Thyroid gland (tissue), 4 donors: ENCODE results near the gene EDA2R. TPM values are rescaled to one million over a fixed set of nuclear protein-coding genes. Genes with fewer than 3 reads are reported as not detected.

Source experiments
- DNase-seq, 2 donors: peaks; one replicate each; pipeline ENCODE4 v3.0.0-alpha.2; 2019
- H3K27ac ChIP-seq, 3 donors: fragments of 200-600 bp; sonication (generic); 1 replicate in 2 of 3; 2 replicates in 1 of 3; pipeline ENCODE4 v1.5.1; 2016 to 2019; ENCODE audit warnings: mild to moderate bottlenecking in 1 of 3, moderate library complexity in 1 of 3
- H3K27me3 ChIP-seq: fragments of 200-600 bp; sonication (generic); one replicate; pipeline ENCODE4 v1.5.1; 2019
- H3K36me3 ChIP-seq, 2 donors: fragments of 200-600 bp; sonication (generic); one replicate each; pipeline ENCODE4 v1.5.1; 2016 to 2019
- H3K4me1 ChIP-seq, 2 donors: fragments of 200-600 bp; sonication (generic); one replicate each; pipeline ENCODE4 v1.5.1; 2017 to 2019
- H3K4me3 ChIP-seq, 3 donors: fragments of 200-600 bp; sonication (generic); replicated peaks in 1 of 3; 1 replicate in 2 of 3; 2 replicates in 1 of 3; pipeline ENCODE4 v1.5.1; 2016; ENCODE audit warnings: mild to moderate bottlenecking in 1 of 3
- H3K9me3 ChIP-seq: fragments of 200-600 bp; sonication (generic); one replicate; pipeline ENCODE4 v1.5.1; 2017
- POLR2A ChIP-seq, 2 donors: fragments of 450-650 bp; IDR thresholded peaks; one replicate each; pipeline ENCODE4 v1.6.1; 2017; ENCODE audit warnings: antibody characterized with exemption in 2 of 2, mild to moderate bottlenecking in 2 of 2, moderate library complexity in 1 of 2
- WGBS, 2 donors: methylation state at CpG; one replicate each; pipeline ENCODE4 v1.1.5; 2017; 5-methylcytosine and 5-hydroxymethylcytosine counted together
- intact Hi-C: fragments of 100-400 bp; cut with DNase I; formaldehyde crosslinking; loops from one replicate; pipeline ENCODE4 v1.15.1; 2023
- total RNA-seq, 4 donors: library from RNA; depleted of rRNA; stranded (reverse); fragments of >200 nt; gene quantifications; one replicate each; pipeline ENCODE4 v1.2.3, GENCODE V29; 2016
- TF ChIP-seq, protein P1 (sequence below), 6 experiments: fragments of 200-600 bp in 3 of 6; fragments of 450-650 bp in 3 of 6; sonication (generic) in 3 of 6; IDR thresholded peaks; one replicate each; pipeline ENCODE4 v1.5.1; 2016 to 2019; ENCODE audit warnings: antibody characterized with exemption in 6 of 6, mild to moderate bottlenecking in 2 of 6, inconsistent platforms in 1 of 6, moderate library complexity in 1 of 6

EDA2R gene
- total RNA-seq, 4 donors from 2014 or later, result 3.5 to 9.5 (median 4.9) TPM

DNA sequence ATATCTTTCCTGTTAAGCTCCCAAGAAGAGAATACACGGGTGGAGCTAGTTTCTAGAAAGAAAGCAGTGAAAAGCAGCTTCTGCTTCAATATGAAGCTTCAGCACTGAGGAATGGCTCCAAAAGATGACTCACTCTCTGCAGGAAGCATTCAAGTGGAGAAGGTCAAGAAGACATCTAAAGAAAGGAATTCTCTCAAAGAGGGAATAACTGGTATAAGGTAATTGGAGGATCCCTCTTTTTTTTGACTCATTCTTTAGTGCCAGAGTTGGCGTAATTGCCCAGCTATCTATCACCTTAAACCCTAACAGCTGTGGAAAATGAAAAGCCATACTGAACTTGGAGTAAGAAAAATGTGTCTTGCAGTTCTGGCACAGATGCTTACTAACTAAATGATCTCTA is 3.5 kb downstream of the EDA2R start:
- intact Hi-C loops, result no loop called here
- H3K27ac ChIP-seq, result peak overlapping the region; percentile 36 to 47 (median 39)
- DNase-seq, result peak; percentile 8 to 11

DNA sequence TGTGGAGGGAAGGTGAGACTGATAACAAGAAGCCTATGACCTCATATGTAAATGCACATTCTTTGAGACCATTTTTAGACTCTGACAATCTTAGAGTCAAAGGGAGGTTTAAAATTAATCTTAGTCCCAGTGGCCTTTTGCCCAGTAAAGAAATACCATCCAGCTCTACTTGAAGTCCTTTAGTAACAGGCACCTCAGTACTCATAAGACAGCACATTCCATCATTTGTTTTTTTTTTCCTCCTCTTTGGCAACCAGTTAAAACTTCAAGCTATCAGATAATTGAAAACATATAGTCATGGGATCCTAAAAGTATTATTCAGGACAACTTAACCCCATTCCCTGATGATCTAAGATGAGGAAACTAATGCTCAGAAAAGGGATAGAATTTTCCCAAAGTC is 4.6 kb downstream of the EDA2R start:
- intact Hi-C loops, result no loop called here
- H3K36me3 ChIP-seq, result no peaks in the 10 kb centered on the region
- H3K27ac ChIP-seq, result peak overlapping the region in 2 of 3 donors; percentile 36 to 39
- no peak overlapping the region for H3K4me3 ChIP-seq
- peaks cover 0 to 7% of the 10 kb centered on the region in 2 donors for H3K4me1 ChIP-seq
- no peaks in the 10 kb centered on the region for H3K27me3 ChIP-seq
- no peak for DNase-seq
- no peak for TF ChIP-seq POLR2A (IDR thresholded peaks at IDR 0.05)
- TF ChIP-seq, protein P1, sequence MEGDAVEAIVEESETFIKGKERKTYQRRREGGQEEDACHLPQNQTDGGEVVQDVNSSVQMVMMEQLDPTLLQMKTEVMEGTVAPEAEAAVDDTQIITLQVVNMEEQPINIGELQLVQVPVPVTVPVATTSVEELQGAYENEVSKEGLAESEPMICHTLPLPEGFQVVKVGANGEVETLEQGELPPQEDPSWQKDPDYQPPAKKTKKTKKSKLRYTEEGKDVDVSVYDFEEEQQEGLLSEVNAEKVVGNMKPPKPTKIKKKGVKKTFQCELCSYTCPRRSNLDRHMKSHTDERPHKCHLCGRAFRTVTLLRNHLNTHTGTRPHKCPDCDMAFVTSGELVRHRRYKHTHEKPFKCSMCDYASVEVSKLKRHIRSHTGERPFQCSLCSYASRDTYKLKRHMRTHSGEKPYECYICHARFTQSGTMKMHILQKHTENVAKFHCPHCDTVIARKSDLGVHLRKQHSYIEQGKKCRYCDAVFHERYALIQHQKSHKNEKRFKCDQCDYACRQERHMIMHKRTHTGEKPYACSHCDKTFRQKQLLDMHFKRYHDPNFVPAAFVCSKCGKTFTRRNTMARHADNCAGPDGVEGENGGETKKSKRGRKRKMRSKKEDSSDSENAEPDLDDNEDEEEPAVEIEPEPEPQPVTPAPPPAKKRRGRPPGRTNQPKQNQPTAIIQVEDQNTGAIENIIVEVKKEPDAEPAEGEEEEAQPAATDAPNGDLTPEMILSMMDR (IDR thresholded peaks at IDR 0.05), result no peak
- H3K9me3 ChIP-seq, result no peaks in the 10 kb centered on the region

More for the DNA sequence above, 3.5 kb downstream of the EDA2R start:
- Histone ChIP-seq H3K36me3 (no peaks in the 10 kb centered on the region), H3K9me3 (no peaks in the 10 kb centered on the region), H3K4me1 (peaks cover 0 to 7% of the 10 kb centered on the region in 2 donors), H3K27me3 (no peaks in the 10 kb centered on the region), H3K4me3 (no peak overlapping the region)
- TF ChIP-seq, protein P1 (IDR thresholded peaks at IDR 0.05), result no peak
- TF ChIP-seq POLR2A (IDR thresholded peaks at IDR 0.05), result no peak
- WGBS, 2 donors, result 35 to 40% methylated on average over 2 of the region's 2 CpGs

DNA sequence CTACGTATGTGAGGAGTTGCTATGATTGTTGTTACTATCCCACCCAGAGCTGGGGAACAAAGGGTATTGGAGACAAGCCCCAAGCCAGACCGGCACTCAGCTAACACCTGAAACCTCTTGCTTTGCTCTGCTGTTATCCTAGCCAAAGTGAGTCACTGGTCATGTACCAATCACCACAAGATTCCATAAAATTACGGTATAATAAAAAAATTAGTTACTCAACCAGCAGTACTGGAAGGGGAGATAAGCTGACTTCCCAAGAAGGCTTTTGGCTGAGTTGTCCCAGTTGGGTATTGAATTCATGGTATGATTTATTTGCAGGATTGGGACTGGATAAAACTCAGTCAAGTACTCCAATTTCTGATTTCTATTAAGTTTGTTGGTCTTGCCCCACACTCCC is 5.3 kb downstream of the EDA2R start:
- no peak for DNase-seq
- no peak overlapping the region for H3K4me3 ChIP-seq
- TF ChIP-seq, protein P1 (IDR thresholded peaks at IDR 0.05), result no peak
- TF ChIP-seq POLR2A (IDR thresholded peaks at IDR 0.05), result no peak
- no peaks in the 10 kb centered on the region for H3K36me3 ChIP-seq
- H3K9me3 ChIP-seq, result no peaks in the 10 kb centered on the region
- peaks cover 0 to 7% of the 10 kb centered on the region in 2 donors for H3K4me1 ChIP-seq
- intact Hi-C loops, result no loop called here
- no peak overlapping the region for H3K27ac ChIP-seq
- 56 to 73% methylated on average over 3 of the region's 3 CpGs for WGBS, 2 donors
- H3K27me3 ChIP-seq, result no peaks in the 10 kb centered on the region

DNA sequence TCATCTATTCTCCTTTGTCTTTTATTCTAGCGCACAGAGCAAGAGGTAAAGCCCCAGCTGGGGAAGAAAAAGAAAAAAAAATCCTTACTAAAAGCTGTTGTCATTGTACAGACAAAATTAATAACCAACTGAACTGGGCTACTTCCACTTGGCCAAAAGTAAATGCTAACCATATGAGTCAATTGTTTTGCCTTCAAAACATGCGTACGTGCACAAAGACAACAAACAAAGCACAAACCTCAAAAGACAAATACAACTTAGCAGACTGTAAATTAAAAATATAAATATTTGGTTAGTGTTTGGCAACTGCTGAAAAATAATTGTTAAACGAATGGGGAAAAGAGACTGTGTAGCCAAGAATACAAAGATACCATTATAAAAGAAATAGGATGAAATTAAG is 5.9 kb downstream of the EDA2R start:
- intact Hi-C loops, result no loop called here
- Histone ChIP-seq H3K4me1 (peaks cover 0 to 7% of the 10 kb centered on the region in 2 donors), H3K4me3 (no peak overlapping the region), H3K9me3 (no peaks in the 10 kb centered on the region), H3K36me3 (no peaks in the 10 kb centered on the region), H3K27ac (no peak overlapping the region), H3K27me3 (no peaks in the 10 kb centered on the region)
- TF ChIP-seq, protein P1 (IDR thresholded peaks at IDR 0.05), result no peak
- no peak for TF ChIP-seq POLR2A (IDR thresholded peaks at IDR 0.05)
- WGBS, 2 donors, result 78 to 85% methylated on average over 4 of the region's 4 CpGs
- no peak for DNase-seq

DNA sequence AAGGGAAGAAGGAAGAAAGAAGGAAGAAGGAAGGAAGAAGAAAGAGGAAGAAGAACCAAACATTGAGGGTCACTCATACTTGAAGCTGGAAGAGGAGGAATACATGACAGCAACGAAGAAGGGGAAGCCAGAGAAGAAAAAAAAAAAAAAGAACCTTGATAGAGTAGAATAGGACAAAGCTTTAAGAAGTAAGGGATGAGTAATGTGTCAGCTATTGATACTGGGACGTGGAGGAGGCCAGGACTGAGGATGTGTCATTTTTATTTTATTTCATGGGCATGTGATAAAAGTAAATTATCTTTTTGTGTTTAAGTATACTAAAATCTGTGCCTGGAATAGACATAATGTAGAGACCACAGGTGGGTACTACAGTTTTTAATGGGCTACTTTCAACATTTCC is 6.4 kb downstream of the EDA2R start:
- TF ChIP-seq, protein P1 (IDR thresholded peaks at IDR 0.05), result no peak
- no peak for TF ChIP-seq POLR2A (IDR thresholded peaks at IDR 0.05)
- DNase-seq, result no peak
- peaks cover 0 to 7% of the 10 kb centered on the region in 2 donors for H3K4me1 ChIP-seq
- H3K27me3 ChIP-seq, result no peaks in the 10 kb centered on the region
- no peak overlapping the region for H3K27ac ChIP-seq
- H3K9me3 ChIP-seq, result no peaks in the 10 kb centered on the region
- WGBS, 2 donors, result 68 to 88% methylated on average over 2 of the region's 2 CpGs
- no peaks in the 10 kb centered on the region for H3K36me3 ChIP-seq
- no peak overlapping the region for H3K4me3 ChIP-seq
- intact Hi-C loops, result no loop called here
